Suprapubic skin (tissue), 4 donors: ENCODE results near the gene ZBTB8OS. TPM values are rescaled to one million over a fixed set of nuclear protein-coding genes. Genes with fewer than 3 reads are reported as not detected.

ENCODE experiments used
- DNase-seq, 2 donors: peaks; one replicate each; pipeline ENCODE4 v3.0.0-alpha.2; 2019; ENCODE audit warnings: low spot score in 2 of 2
- H3K27ac ChIP-seq: fragments of 200-600 bp; sonication (generic); one replicate; pipeline ENCODE4 v1.5.1; 2019
- H3K27me3 ChIP-seq: fragments of 200-600 bp; sonication (generic); one replicate; pipeline ENCODE4 v1.5.1; 2019
- H3K36me3 ChIP-seq: fragments of 200-600 bp; sonication (generic); one replicate; pipeline ENCODE4 v1.5.1; 2019
- H3K4me1 ChIP-seq: fragments of 200-600 bp; sonication (generic); one replicate; pipeline ENCODE4 v1.5.1; 2019
- H3K4me3 ChIP-seq: fragments of 200-600 bp; sonication (generic); one replicate; pipeline ENCODE4 v1.5.1; 2019; ENCODE audit warnings: mild to moderate bottlenecking
- H3K9me3 ChIP-seq: fragments of 200-600 bp; sonication (generic); one replicate; pipeline ENCODE4 v1.5.1; 2019
- EP300 ChIP-seq: sonication (generic); formaldehyde crosslinking; IDR thresholded peaks from one replicate; pipeline ENCODE4 v1.6.1; 2017; ENCODE audit warnings: antibody characterized with exemption
- POLR2A ChIP-seq, 2 donors: fragments of 450-650 bp; IDR thresholded peaks; one replicate each; pipeline ENCODE4 v1.6.1; 2017; ENCODE audit warnings: antibody characterized with exemption in 2 of 2, mild to moderate bottlenecking in 2 of 2, moderate library complexity in 2 of 2
- POLR2AphosphoS5 ChIP-seq, 3 donors: sonication (generic); formaldehyde crosslinking; IDR thresholded peaks; one replicate each; pipeline ENCODE4 v1.6.1; 2017; ENCODE audit warnings: antibody characterized with exemption in 3 of 3
- WGBS: methylation state at CpG from one replicate; pipeline ENCODE4 v1.1.5; 2018; 5-methylcytosine and 5-hydroxymethylcytosine counted together
- total RNA-seq, 4 donors: library from RNA; depleted of rRNA; stranded (reverse); fragments of >200 nt; gene quantifications; one replicate each; pipeline ENCODE4 v1.1.0, GENCODE V29; 2016
- TF ChIP-seq, protein P1 (sequence below), 2 donors: fragments of 200-600 bp in 1 of 2; fragments of 450-650 bp in 1 of 2; sonication (generic) in 1 of 2; IDR thresholded peaks; one replicate each; pipeline ENCODE4 v1.5.1; 2016 to 2019; ENCODE audit warnings: antibody characterized with exemption in 2 of 2, mild to moderate bottlenecking in 1 of 2, moderate library complexity in 1 of 2

ZBTB8OS gene
- total RNA-seq, 4 donors from 2014 or later: 19.2 to 29.9 (median 24.0) TPM

DNA sequence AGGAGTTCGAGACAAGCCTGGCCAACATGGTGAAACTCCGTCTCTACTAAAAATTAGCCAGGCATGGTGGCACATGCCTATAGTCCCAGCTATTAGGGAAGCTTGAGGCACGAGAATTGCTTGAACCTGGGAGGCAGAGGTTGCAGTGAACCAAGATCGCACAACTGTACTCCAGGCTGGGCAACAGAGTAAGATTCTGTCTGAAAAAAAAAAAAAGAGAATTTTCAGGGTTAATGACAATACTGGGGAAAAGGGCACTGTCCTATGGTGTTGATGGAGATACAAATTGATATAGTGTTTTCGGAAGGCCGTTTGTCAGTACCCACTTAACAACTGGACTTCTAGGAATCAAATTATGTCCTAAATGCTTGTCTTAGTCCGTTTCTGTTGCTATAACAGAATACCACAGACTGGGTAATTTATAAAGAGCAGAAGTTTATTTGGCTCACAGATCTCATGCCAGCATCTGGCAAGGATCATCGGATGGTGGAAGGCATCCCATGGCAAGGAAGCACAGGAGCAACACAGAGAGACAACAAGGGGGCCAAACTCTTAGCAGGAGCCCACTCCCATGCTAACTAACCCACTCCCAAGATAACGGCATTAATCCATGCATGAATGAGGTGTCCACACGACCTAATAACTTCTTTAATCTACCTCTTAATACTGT lies 69.9 kb downstream of the ZBTB8OS start:
- DNase-seq: no peak
- H3K4me3 ChIP-seq: no peak overlapping the region
- no peak overlapping the region for H3K27ac ChIP-seq
- H3K27me3 ChIP-seq: no peaks in the 10 kb centered on the region
- TF ChIP-seq EP300 (no peak), POLR2AphosphoS5 (IDR thresholded peaks at IDR 0.05) (no peak), POLR2A (IDR thresholded peaks at IDR 0.05) (no peak)
- TF ChIP-seq, protein P1, sequence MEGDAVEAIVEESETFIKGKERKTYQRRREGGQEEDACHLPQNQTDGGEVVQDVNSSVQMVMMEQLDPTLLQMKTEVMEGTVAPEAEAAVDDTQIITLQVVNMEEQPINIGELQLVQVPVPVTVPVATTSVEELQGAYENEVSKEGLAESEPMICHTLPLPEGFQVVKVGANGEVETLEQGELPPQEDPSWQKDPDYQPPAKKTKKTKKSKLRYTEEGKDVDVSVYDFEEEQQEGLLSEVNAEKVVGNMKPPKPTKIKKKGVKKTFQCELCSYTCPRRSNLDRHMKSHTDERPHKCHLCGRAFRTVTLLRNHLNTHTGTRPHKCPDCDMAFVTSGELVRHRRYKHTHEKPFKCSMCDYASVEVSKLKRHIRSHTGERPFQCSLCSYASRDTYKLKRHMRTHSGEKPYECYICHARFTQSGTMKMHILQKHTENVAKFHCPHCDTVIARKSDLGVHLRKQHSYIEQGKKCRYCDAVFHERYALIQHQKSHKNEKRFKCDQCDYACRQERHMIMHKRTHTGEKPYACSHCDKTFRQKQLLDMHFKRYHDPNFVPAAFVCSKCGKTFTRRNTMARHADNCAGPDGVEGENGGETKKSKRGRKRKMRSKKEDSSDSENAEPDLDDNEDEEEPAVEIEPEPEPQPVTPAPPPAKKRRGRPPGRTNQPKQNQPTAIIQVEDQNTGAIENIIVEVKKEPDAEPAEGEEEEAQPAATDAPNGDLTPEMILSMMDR (IDR thresholded peaks at IDR 0.05): no peak
- no peaks in the 10 kb centered on the region for H3K4me1 ChIP-seq
- no peaks in the 10 kb centered on the region for H3K36me3 ChIP-seq
- 81% methylated on average over 10 of the region's 10 CpGs for WGBS
- no peaks in the 10 kb centered on the region for H3K9me3 ChIP-seq

Other genes starting within 250 kb of the ZBTB8OS start
- under 1 TPM in 1 of 4 donors, not detected in 3; 0.08 TPM for gene ZBTB8B, start 185.5 kb downstream of the ZBTB8OS start, total RNA-seq
- gene ZBTB8A, start 111.1 kb downstream of the ZBTB8OS start, total RNA-seq: 1 to 10 TPM; 2.3 to 3.4 (median 3.1) TPM
- gene RBBP4, start 658 bp upstream of the ZBTB8OS start, total RNA-seq: 100 to 1,000 TPM in 1 of 4 donors, 10 to 100 TPM in 3; 80.5 to 121 (median 90.5) TPM
- gene SYNC, start 52.2 kb upstream of the ZBTB8OS start, total RNA-seq: 10 to 100 TPM in 1 of 4 donors, 1 to 10 TPM in 3; 7.4 to 11.4 (median 8.3) TPM
- gene YARS1, start 166.8 kb upstream of the ZBTB8OS start, total RNA-seq: 10 to 100 TPM; 47.1 to 68.1 (median 50.7) TPM
- 10 to 100 TPM in 2 of 4 donors, 1 to 10 TPM in 2; 8.8 to 39.7 (median 18.1) TPM for gene S100PBP, start 167.1 kb upstream of the ZBTB8OS start, total RNA-seq
- gene FNDC5, start 220.4 kb upstream of the ZBTB8OS start, total RNA-seq: 1 to 10 TPM in 2 of 4 donors, under 1 TPM in 1, not detected in 1; 0.48 to 3.0 (median 1.6) TPM
- gene HPCA, start 235.9 kb upstream of the ZBTB8OS start, total RNA-seq: not detected